Measurements from ENCODE around the gene ATM. TPM values are rescaled to one million over a fixed set of nuclear protein-coding genes. Genes with fewer than 3 reads are reported as not detected.

ATM gene
- polyA plus RNA-seq, 1 donor from 2014 or later = 74.6 TPM

- Histone ChIP-seq H3K36me3 (ENCODE audit: insufficient read depth, low read length) (peaks cover 6% of the 10 kb centered on the region), H3K27ac (ENCODE audit: low read length) (no peak overlapping the region), H3K79me2 (replicated peaks; ENCODE audit: insufficient read depth, low read length) (no peaks in the 10 kb centered on the region)
These were observed 110.6 kb downstream of the ATM start for GRCh38 chr11:108333403-108333899.

GRCh38 chr11:108338750-108339149 lies 115.9 kb downstream of the ATM start:
- H2AFZ ChIP-seq (ENCODE audit: low read depth, low read length) = no peak overlapping the region
- no peaks in the 10 kb centered on the region for H3K36me3 ChIP-seq (ENCODE audit: insufficient read depth, low read length)
- no peaks in the 10 kb centered on the region for H3K79me2 ChIP-seq (replicated peaks; ENCODE audit: insufficient read depth, low read length)
- H3K9me2 ChIP-seq (ENCODE audit: insufficient read depth, low read length) = no peaks in the 10 kb centered on the region
- H3K4me2 ChIP-seq (ENCODE audit: low read length) = no peak overlapping the region
- H3K9ac ChIP-seq (ENCODE audit: low read length) = no peak overlapping the region
- H3K9me3 ChIP-seq (ENCODE audit: low read length) = no peaks in the 10 kb centered on the region
- no peaks in the 10 kb centered on the region for H3K27me3 ChIP-seq (ENCODE audit: insufficient read depth, low read depth, low read length)
- H4K20me1 ChIP-seq (ENCODE audit: insufficient read depth) = no peaks in the 10 kb centered on the region
- TF ChIP-seq SMC3 (conservative IDR thresholded peaks at IDR 0.05; ENCODE audit: poor library complexity) (no peak), MXI1 (conservative IDR thresholded peaks at IDR 0.05; ENCODE audit: poor library complexity, severe bottlenecking) (no peak), POLR2AphosphoS5 (IDR thresholded peaks at IDR 0.05) (no peak), REST (IDR thresholded peaks at IDR 0.05; ENCODE audit: borderline replicate concordance) (no peak), EZH2 (IDR thresholded peaks at IDR 0.05; ENCODE audit: borderline replicate concordance, insufficient read depth, low read length, poor library complexity, severe bottlenecking) (no peak), EP300 (conservative IDR thresholded peaks at IDR 0.05; ENCODE audit: poor library complexity, severe bottlenecking) (no peak), TAF1 (IDR thresholded peaks at IDR 0.05; ENCODE audit: low read depth) (no peak), RAD21 (conservative IDR thresholded peaks at IDR 0.05) (no peak)
- H3K4me3 ChIP-seq (ENCODE audit: low read length) = no peak overlapping the region
- no peak overlapping the region for H3K27ac ChIP-seq (ENCODE audit: low read length)
- no peaks in the 10 kb centered on the region for H3F3A ChIP-seq (ENCODE audit: insufficient read depth, low read length, poor library complexity, severe bottlenecking)

More at GRCh38 chr11:108333403-108333899, 110.6 kb downstream of the ATM start:
- Histone ChIP-seq H3K9me3 (ENCODE audit: low read length) (no peaks in the 10 kb centered on the region), H3K27me3 (ENCODE audit: insufficient read depth, low read depth, low read length) (no peaks in the 10 kb centered on the region), H4K20me1 (ENCODE audit: insufficient read depth) (no peaks in the 10 kb centered on the region), H3K4me3 (ENCODE audit: low read length) (no peak overlapping the region), H3K9ac (ENCODE audit: low read length) (no peak overlapping the region), H3F3A (ENCODE audit: insufficient read depth, low read length, poor library complexity, severe bottlenecking) (no peaks in the 10 kb centered on the region), H3K9me2 (ENCODE audit: insufficient read depth, low read length) (no peaks in the 10 kb centered on the region), H2AFZ (ENCODE audit: low read depth, low read length) (no peak overlapping the region), H3K4me2 (ENCODE audit: low read length) (no peak overlapping the region)
- TF ChIP-seq SMC3 (conservative IDR thresholded peaks at IDR 0.05; ENCODE audit: poor library complexity) (no peak), MXI1 (conservative IDR thresholded peaks at IDR 0.05; ENCODE audit: poor library complexity, severe bottlenecking) (no peak)

- no peak overlapping the region for H3K27ac ChIP-seq (ENCODE audit: low read length)
- H4K20me1 ChIP-seq (ENCODE audit: insufficient read depth) = no peaks in the 10 kb centered on the region
- H3F3A ChIP-seq (ENCODE audit: insufficient read depth, low read length, poor library complexity, severe bottlenecking) = no peaks in the 10 kb centered on the region
- no peak overlapping the region for H2AFZ ChIP-seq (ENCODE audit: low read depth, low read length)
- H3K9me2 ChIP-seq (ENCODE audit: insufficient read depth, low read length) = no peaks in the 10 kb centered on the region
- H3K4me3 ChIP-seq (ENCODE audit: low read length) = no peak overlapping the region
- H3K27me3 ChIP-seq (ENCODE audit: insufficient read depth, low read depth, low read length) = no peaks in the 10 kb centered on the region
- H3K9me3 ChIP-seq (ENCODE audit: low read length) = no peaks in the 10 kb centered on the region
- no peaks in the 10 kb centered on the region for H3K79me2 ChIP-seq (replicated peaks; ENCODE audit: insufficient read depth, low read length)
- no peaks in the 10 kb centered on the region for H3K36me3 ChIP-seq (ENCODE audit: insufficient read depth, low read length)
- no peak overlapping the region for H3K9ac ChIP-seq (ENCODE audit: low read length)
- no peak overlapping the region for H3K4me2 ChIP-seq (ENCODE audit: low read length)
- TF ChIP-seq MXI1 (conservative IDR thresholded peaks at IDR 0.05; ENCODE audit: poor library complexity, severe bottlenecking) (no peak), TAF1 (IDR thresholded peaks at IDR 0.05; ENCODE audit: low read depth) (no peak), POLR2AphosphoS5 (IDR thresholded peaks at IDR 0.05) (no peak), SMC3 (conservative IDR thresholded peaks at IDR 0.05; ENCODE audit: poor library complexity) (no peak), REST (IDR thresholded peaks at IDR 0.05; ENCODE audit: borderline replicate concordance) (no peak), EP300 (conservative IDR thresholded peaks at IDR 0.05; ENCODE audit: poor library complexity, severe bottlenecking) (no peak), RAD21 (conservative IDR thresholded peaks at IDR 0.05) (no peak), CTCF (IDR thresholded peaks at IDR 0.05; ENCODE audit: poor library complexity, severe bottlenecking) (no peak), EZH2 (IDR thresholded peaks at IDR 0.05; ENCODE audit: borderline replicate concordance, insufficient read depth, low read length, poor library complexity, severe bottlenecking) (no peak)
These were observed 118.1 kb downstream of the ATM start for GRCh38 chr11:108340973-108341372.

Measured in neural cell (in vitro differentiated cells).